CD4-positive, alpha-beta T cell treated with Interleukin-1 beta for 1 hour (primary cell): ENCODE results near the gene NLRP6.

ENCODE experiments used
- DNase-seq, 2 donors: peaks; one replicate each; pipeline ENCODE4 v3.0.0-alpha.2; 2020 to 2022

The NLRP6 gene

DNA sequence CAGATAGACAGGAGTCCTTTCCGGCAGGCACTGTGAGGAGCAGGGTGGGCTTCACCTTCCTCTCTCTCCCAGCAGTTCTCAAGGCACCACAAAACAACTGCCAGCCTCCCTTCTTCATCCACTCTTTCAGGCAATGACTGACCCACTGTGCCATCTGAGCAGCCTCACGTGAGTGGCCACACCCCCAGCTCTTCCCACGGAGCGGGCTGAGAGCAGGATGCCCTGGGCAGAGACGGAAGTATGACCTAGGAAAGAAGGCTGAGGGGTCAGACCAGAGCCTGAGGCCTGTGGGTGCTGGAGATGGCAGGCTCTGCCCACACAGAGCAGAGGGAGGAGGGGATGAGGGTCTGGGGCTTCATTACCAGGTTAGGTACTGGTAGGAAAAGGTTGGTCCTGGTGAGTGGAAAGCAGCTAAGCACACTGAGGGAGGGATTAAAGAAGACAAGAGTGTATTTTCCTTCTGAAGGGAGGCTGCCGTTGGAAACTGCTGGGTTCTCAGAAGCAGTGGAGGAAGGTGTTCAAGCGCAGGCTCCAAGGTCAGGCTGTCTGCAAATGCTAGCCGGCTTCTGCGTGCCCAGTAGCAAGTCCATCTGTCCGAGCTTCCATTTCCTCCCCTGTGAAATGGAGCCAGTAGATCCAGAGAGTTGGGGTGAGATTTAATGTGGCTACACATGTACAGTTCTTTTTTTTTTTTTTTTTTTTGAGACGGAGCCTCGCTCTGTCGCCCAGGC lies 4.6 kb downstream of the NLRP6 start:
- no peak for DNase-seq

DNA sequence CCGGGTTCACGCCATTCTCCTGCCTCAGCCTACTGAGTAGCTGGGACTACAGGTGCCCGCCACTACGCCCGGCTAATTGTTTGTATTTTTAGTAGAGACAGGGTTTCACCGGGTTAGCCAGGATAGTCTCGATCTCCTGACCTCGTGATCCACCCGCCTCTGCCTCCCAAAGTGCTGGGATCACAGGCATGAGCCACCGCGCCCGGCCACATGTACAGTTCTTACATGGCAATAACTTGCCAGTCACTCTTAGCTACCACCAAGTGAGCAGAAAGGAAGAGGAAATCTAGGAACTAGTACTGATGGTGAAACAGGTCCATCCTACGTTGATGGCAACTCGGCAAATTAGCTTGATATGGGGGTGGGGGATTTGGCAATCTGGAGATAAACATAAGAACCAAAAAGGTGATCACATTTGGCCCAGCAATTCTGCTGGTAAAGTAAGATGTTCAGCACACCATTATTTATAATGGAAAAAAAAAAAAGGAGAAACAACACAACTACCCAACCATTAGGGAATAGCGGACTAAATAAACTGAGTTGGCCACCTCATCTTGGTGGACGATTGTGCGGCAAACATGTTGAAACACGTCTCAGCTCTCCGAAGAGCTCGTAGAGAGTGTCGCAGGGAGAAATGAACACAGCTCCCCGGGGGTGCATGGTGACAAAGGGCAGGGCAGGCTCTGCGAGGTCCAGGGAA lies 5.3 kb downstream of the NLRP6 start:
- no peak for DNase-seq

DNA sequence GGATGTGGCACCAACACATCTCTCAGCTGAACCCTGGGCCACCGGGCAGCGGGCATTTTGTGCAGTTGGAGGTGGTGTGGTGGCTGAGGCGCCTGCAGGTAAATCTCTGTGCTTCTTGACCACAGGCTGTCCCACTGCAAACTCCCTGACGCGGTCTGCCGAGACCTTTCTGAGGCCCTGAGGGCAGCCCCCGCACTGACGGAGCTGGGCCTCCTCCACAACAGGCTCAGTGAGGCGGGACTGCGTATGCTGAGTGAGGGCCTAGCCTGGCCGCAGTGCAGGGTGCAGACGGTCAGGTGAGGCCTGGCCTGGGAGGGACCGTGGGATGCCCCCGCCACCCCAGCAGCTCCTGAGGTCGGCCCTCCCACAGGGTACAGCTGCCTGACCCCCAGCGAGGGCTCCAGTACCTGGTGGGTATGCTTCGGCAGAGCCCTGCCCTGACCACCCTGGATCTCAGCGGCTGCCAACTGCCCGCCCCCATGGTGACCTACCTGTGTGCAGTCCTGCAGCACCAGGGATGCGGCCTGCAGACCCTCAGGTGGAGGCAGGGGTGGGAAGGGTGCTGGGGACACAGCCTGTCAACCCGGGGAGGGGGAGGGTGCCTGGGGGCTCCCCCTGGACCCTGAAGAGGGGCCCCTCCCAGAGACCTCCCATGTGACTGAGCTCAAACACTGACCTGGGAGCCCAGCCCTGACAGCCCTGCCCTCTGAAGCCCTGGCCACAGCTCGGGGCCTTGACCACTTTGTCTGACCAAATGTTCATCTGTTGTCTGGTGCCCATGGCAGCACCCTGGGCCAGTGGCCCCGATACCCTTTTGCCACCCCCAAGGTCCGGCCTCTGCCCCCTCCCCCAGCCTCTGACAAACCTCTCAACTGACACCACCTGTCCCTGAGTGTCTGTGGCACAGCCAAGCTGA lies 6.2 kb downstream of the NLRP6 start:
- DNase-seq, result no peak

DNA sequence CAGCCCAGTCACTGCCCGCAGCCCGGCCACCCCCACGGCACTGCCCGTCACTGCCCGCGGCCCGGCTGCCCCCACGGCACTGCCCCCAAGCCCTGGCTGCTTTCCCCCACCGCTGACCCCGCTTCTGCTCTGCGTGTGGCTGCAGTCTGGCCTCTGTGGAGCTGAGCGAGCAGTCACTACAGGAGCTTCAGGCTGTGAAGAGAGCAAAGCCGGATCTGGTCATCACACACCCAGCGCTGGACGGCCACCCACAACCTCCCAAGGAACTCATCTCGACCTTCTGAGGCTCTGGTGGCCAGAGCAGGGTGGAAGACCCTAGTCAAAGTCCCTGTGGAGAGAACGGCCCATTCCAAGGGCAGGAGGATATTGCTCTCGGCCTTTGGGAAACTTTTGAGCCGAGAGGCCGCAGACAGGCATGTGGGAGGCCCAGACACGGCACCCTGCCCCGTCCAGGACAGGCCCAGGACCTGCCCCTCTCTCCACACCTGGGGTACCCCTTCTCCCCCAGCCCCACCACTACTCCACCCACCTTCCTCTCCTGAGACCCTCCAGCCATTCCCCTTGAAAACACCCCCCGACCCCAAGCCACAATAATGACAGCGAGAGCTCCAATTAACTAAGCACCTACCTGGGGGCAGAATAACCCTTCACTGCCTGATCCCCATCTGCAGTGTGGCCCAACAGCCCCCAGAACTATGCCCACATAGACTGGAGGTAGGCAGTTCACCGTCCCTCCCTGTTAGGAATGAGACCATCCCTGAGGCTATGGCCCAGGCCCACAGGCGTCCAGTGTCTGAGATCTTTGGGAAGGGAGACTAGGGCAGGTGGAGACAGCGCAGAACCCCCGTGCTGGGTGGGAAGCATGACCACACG lies 7.0 kb downstream of the NLRP6 start:
- DNase-seq, result no peak

DNA sequence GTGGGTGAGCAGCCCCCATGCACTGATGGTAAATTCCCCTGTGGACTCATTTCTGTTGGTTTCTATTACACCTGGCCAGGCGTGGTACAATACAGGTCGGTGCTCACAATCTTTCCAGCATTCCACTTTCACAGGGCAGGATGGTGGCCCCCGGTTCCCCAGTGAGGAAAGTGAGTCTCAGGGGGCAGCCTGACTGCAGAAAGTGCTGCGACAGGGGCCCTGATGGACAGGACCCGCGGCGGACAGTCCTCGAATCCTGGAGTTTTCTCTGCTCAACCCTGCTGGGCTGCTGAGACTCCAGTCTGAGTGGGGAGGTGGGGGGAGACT lies 7.7 kb downstream of the NLRP6 start:
- DNase-seq, result no peak

DNA sequence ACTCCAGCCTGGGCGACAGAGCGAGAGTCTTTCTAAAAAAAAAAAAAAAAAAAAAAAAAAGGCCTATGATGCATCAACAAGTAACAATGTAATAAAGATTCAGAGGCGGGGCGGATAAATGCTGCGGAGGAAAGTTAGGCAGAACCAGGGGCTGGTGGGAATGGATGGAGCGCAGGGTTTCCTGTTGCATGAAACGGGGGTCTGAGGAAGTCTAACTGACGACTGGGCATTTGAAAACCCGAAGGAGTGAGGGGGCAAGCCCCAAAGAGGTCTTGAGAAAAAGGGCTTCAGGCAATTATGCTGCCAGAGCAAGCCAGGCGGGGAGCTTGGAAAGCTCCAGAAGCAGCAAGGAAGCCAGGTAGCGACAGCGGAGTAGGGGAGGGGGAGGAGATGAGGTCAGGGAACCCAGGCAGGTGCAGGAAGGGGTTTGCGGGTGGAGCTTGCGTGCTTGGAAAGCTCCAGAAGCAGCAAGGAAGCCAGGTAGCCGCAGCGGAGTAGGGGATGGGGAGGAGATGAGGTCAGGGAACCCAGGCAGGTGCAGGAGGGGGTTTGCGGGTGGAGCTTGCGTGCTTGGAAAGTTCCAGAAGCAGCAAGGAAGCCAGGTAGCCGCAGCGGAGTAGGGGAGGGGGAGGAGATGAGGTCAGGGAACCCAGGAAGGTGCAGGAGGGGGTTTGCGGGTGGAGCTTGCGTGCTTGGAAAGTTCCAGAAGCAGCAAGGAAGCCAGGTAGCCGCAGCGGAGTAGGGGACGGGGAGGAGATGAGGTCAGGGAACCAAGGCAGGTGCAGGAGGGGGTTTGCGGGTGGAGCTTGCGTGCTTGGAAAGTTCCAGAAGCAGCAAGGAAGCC lies 9.0 kb downstream of the NLRP6 start:
- DNase-seq, result peak; percentile 74 to 80

DNA sequence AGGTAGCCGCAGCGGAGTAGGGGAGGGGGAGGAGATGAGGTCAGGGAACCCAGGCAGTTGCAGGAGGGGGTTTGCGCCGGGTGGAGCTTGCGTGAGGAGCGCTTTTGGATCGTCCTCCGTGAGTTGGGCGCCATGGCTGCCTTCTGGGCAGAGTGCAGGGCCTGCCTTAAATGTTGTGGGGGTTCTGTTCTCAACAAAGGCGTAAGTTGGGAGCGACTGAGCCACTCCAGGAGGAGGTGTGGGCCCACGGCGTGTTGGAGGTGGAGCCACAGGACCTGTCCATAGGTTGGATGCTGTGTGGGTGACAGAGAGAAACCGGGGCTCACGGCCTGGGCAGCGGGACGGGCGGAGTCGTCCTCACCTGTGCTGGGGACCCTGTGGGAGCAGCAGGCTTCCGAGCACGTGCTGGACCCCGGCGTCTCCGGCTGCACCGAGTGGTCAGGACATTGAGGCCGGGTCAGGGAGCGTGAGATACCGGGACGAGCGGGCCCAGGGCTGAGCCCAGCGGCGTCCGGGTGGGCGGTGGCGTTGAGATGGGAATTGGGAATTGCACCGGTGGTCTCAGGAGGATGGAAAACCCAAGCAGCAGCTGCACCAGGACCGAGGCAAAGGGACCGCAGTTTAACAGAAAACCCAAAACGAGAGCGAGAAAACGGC lies 9.7 kb downstream of the NLRP6 start:
- DNase-seq, result peak in 1 of 2 donors; percentile 65

DNA sequence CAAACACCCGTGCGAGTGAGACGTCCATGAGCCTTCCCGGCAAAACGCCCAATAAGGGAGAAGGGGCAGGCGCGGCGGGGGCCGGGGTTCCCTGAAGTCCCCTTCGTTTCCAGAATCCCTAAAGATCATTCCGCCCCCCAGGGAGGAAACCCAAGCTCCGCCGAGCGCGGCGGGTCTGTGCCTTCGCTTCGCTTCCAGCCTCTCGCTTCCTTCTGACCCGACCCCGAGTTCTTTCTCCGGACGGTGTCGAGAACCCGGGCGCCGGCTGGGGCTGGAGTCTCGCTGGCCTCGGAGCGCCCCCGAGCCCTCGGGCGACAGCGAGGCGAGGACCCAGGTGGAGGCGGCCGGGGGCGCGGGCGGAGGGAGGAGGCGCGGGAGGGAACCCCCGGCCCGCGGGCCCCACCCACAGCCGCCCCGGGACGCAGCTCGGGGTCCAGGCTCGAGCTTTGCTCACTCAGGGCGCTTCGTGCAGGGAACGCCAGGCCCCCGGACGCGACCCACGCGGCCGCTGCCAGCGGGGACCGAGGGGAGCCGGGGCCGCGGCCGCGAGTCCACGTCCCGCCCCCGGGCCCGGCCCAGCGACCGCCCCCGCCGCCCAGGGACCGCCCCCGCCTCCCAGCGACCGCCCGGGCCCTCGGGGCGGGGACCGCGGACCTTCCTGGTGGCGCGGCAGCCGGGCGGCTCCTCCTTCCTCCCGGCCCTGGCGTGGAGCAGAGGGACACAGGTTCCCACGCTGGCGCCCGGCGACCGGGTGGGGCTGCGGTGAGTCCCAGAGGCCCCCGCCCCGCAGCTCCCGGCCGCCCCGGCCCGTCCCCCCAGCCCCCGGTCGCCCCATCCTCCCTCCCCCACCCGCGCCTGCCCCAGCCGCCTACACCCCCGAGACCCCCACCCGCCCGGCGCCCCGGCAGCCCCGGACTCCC lies 10.5 kb downstream of the NLRP6 start, which contains the start of gene PGGHG:
Gene PGGHG (plus strand): TSS at position 649 of the 920 bp plus-strand sequence. CDS start 691 bp downstream, outside the sequence.
- peak; percentile 60 to 67 for DNase-seq

DNA sequence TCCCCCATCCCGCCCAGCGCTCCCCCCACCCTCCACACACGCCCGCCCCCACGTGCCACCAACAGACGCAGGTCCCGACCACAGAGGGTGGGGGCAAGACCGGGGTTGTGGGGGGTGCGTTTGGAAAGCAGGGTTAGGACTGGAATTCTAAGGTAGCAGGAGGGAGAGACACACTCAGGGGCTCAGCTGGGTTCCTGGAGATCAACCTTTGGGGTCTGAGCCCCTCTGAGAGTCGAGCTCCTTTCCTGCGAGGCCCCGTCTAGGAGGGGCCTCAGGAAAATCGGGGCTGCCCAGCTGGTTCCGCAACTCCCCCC lies 11.1 kb downstream of the NLRP6 start:
- peak; percentile 40 to 45 for DNase-seq

DNA sequence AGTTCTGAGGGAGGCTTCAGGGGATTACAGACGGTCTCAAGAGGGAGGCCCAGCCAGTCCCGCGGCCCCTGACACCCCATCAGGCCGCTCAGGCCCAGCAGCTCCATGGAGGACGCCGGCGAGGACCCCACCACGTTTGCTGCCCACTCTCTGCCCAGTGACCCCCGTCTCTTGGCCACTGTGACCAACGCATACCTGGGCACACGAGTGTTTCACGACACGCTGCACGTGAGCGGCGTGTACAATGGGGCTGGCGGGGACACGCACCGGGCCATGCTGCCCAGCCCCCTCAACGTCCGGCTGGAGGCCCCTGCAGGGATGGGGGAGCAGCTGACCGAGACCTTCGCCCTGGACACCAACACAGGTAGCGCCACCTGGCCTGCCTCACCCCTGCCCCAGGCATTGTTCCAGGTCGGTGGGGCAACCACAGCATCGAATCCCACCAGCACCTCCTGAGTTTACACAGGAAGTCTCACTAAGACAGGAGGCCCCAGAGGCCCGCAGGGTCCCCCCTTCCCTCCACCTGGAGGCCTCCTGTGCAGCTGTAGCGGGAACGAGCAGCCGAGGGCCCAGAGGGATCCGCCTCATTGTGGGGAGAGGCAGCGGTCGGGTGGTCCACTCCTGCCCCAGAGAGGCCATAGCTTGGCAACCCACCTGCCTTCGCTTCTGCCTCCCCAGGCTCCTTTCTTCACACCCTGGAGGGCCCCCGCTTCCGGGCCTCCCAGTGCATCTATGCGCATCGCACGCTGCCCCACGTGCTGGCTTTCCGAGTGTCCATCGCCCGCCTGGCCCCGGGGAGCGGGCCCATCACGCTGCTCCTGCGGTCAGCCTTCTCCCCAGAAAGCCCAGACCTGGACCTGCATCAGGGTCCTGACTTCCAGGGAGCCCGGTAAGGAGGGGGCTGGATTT lies 11.8 kb downstream of the NLRP6 start:
- DNase-seq, result peak in 1 of 2 donors; percentile 0

DNA sequence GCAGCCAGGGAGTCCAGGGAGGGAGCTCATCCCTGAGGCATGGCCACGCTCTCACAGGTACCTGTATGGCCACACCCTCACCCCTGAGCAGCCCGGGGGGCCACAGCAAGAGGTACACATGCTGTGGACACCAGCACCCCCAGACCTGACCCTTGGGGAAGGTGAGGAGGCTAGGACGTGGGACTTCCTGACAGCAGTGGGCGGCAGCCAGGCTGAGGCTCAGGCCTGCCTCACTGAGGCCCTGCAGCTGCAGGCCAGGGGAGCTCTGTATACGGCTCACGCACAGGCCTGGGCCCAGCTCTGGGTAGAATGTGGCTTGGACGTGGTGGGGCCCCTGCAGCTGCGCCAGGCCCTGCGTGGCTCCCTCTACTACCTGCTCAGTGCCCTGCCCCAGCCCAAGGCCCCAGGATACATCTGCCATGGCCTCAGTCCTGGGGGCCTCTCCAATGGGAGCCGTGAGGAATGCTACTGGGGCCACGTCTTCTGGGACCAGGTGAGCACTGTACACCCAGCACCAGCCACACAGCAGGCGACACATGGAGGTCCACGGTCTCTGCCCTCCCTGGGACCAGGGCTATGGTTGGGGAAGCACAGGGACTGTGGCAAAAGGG lies 12.5 kb downstream of the NLRP6 start:
- peak in 1 of 2 donors; percentile 0 for DNase-seq

DNA sequence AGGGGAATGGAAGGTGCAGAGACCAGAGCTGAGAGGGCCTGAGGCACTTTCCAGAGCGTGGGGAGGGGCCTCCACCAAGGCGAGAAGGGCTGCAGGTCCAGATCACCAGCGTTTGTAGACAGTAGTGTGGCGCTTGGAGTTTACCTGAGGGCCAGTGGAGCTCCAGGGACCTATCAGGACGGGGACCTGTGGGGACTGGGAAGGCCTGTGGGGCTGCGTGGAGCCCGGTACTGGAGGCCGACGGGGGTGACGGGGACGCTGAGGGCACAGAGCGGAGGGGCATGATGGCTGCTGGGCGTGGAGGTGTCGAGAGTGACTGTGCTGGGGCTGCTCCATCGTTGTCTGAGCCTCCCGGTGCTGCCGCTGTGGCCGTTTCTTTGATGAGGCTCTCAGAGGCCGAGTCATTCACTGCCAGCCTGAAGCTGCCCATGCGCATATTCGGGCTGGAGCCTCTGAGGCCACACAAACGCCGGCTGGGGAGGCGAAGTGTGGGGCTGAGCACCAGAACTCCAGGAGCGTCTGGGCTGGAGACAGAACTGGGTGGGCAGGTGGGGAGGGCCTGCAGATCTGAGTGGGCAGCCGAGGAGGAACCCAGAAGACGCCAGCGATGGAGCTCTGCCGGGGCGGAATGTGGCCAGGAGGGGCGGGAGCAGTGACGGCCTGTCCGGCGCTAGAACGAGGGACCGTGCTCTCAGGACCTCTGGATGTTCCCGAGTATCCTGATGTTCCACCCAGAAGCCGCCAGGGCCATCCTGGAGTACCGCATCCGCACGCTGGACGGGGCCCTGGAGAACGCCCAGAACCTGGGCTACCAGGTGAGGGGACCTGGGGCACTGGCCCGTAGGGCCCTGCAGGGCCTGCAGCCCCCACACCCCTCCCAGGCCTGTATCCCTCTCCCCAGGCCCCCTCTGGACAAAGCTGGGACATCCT lies 13.3 kb downstream of the NLRP6 start:
- DNase-seq, result no peak

DNA sequence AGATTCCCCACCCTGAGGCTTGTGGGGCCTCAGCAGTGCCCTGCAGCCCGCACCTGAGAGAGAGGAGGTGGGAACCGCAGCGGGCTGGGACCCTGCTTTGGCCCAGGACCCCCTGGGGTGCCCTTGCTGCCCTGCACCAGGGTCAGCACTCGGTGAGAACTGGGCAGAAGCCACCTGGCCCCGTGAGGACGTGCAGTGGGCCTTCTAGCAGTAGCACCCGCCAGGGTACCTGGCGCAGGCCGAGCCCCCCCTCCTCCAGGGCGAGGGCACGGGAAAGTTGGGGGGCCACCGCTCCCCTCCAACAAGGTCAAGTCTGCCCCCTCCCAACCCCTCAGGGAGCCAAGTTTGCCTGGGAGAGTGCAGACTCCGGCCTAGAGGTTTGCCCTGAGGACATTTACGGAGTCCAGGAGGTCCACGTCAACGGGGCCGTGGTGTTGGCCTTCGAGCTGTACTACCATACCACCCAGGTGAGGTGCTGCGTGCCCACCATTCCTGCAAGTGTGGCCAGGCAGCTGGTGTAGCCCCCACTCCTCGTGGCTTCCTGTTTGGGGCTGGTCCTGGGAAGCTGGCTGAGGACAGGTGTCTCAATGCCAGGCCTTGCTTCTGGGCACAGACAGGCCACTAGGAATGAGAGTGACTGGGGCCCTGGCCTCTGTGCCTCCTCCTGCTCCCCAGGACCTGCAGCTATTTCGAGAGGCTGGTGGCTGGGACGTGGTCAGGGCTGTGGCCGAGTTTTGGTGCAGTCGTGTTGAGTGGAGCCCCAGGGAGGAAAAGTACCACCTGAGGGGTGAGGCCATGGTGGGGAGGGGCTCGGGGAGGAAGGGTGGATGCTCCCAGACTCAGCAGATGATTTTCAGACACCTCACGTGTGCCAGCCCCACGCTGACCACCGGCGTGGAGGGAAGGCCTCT lies 14.3 kb downstream of the NLRP6 start:
- no peak for DNase-seq

DNA sequence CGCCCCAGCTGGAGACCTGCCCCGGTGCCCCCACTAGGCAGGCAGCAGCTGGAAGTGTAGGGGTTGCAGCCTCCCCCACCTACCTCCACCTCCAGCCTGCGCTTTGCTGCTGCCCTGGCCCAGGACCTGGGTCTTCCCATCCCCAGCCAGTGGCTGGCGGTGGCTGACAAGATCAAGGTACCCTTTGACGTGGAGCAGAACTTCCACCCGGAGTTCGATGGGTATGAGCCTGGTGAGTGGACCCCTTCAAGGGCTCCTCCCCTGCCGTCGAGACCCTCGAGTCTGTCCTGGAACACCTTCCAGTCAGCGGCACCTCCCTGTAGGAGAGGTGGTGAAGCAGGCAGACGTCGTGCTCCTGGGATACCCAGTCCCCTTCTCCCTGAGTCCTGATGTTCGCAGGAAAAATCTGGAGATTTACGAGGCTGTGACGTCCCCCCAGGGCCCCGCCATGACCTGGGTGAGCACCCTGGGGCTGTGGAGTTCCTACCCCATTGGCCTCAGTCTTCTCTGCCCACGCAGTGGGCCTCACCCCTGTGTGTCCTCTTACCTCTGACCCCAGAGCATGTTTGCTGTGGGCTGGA lies 15.2 kb downstream of the NLRP6 start:
- DNase-seq, result no peak

DNA sequence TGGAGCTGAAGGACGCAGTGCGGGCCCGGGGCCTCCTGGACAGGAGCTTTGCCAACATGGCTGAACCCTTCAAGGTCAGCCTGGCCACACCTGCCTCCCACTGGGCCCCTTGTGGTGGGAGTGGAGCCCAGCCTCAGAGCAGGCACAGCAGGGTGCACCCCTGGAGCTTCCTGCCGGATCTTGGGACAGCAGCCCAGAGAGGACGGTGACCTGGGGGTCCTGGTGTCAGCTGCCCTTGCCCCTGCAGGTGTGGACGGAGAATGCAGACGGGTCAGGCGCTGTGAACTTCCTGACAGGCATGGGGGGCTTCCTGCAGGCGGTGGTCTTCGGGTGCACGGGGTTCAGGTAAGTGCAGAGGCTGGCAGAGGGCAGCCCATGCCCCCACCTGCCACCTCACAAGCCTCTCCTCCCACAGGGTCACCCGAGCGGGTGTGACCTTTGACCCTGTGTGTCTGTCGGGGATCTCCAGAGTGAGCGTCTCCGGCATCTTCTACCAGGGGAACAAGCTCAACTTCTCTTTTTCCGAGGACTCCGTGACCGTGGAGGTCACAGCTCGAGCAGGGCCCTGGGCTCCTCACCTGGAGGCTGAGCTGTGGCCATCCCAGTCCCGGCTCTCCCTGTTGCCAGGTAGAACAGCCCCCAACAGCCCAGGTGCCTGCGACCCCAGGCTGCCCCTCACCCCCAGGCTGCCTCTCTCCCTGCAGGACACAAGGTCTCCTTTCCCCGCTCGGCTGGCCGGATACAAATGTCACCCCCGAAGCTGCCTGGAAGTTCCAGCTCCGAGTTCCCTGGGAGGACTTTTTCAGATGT lies 15.8 kb downstream of the NLRP6 start:
- no peak for DNase-seq
